ENCODE measurements around the gene CSNK2B.

DNA sequence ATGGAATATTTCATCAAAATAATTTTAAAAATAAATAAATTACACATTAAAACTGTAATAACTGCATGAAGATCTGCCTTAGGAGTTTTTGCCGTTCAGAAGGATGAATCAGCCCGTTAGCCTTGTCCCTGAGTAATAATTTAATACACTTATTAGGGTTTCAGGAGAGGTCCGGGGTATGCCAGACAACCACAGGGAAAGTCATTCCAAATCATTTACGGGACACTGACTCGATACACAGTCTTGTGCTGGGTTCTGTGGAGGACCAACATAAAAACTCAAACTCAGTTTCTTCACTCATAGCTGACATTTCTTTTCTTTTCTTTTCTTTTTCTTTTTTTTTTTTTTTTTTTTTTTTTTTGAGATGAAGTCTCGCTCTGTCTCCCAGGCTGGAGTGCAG lies 40.1 kb downstream of the CSNK2B start:
- TF ChIP-seq, protein P1, sequence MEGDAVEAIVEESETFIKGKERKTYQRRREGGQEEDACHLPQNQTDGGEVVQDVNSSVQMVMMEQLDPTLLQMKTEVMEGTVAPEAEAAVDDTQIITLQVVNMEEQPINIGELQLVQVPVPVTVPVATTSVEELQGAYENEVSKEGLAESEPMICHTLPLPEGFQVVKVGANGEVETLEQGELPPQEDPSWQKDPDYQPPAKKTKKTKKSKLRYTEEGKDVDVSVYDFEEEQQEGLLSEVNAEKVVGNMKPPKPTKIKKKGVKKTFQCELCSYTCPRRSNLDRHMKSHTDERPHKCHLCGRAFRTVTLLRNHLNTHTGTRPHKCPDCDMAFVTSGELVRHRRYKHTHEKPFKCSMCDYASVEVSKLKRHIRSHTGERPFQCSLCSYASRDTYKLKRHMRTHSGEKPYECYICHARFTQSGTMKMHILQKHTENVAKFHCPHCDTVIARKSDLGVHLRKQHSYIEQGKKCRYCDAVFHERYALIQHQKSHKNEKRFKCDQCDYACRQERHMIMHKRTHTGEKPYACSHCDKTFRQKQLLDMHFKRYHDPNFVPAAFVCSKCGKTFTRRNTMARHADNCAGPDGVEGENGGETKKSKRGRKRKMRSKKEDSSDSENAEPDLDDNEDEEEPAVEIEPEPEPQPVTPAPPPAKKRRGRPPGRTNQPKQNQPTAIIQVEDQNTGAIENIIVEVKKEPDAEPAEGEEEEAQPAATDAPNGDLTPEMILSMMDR (IDR thresholded peaks at IDR 0.05), result no peak
- TF ChIP-seq SIN3A (IDR thresholded peaks at IDR 0.05; ENCODE audit: borderline replicate concordance, insufficient read depth, low read depth, low read length), result no peak

Measured in Panc1 (cell line).